Liver (tissue), 9 donors: ENCODE results near the gene STK32C. TPM values are rescaled to one million over a fixed set of nuclear protein-coding genes. Genes with fewer than 3 reads are reported as not detected.

ENCODE experiments used
- DNase-seq: peaks from one replicate; pipeline ENCODE4 v3.0.0-alpha.2; 2017; ENCODE audit warnings: low spot score
- H3K27ac ChIP-seq, 2 donors: one replicate each; pipeline ENCODE4 v1.7.0; 2013; ENCODE audit warnings: inconsistent platforms in 2 of 2, low read length in 2 of 2, control low read depth in 1 of 2, low read depth in 1 of 2, mild to moderate bottlenecking in 1 of 2
- H3K27me3 ChIP-seq, 4 donors: one replicate each; pipeline versions ENCODE4 v1.6.1 to v1.7.0; 2013; ENCODE audit warnings: low read length in 3 of 4, inconsistent platforms in 1 of 4, mild to moderate bottlenecking in 1 of 4, moderate library complexity in 1 of 4; ENCODE audit not compliant: control insufficient read depth in 4 of 4, insufficient read depth in 4 of 4
- H3K36me3 ChIP-seq, 4 donors: one replicate each; pipeline versions ENCODE4 v1.6.1 to v1.7.0; 2013; ENCODE audit warnings: low read length in 3 of 4, mild to moderate bottlenecking in 3 of 4, low read depth in 1 of 4, moderate library complexity in 1 of 4; ENCODE audit not compliant: control insufficient read depth in 4 of 4, insufficient read depth in 3 of 4
- H3K4me1 ChIP-seq, 4 donors: one replicate each; pipeline versions ENCODE4 v1.6.1 to v1.7.0; 2013; ENCODE audit warnings: low read length in 3 of 4, mild to moderate bottlenecking in 3 of 4, moderate library complexity in 1 of 4; ENCODE audit not compliant: control insufficient read depth in 4 of 4, insufficient read depth in 4 of 4
- H3K4me3 ChIP-seq, 3 donors: one replicate each; pipeline versions ENCODE4 v1.6.1 to v1.7.0; 2013; ENCODE audit warnings: low read length in 3 of 3, control low read depth in 1 of 3, low read depth in 1 of 3, mild to moderate bottlenecking in 1 of 3
- H3K9ac ChIP-seq, 2 donors: one replicate each; pipeline ENCODE4 v1.7.0; 2013; ENCODE audit warnings: low read length in 2 of 2, mild to moderate bottlenecking in 2 of 2, moderate library complexity in 2 of 2, control low read depth in 1 of 2, low read depth in 1 of 2
- H3K9me3 ChIP-seq, 4 donors: one replicate each; pipeline versions ENCODE4 v1.6.1 to v1.7.0; 2013; ENCODE audit warnings: low read length in 3 of 4; ENCODE audit not compliant: control insufficient read depth in 4 of 4
- ATF3 ChIP-seq: IDR thresholded peaks from 2 replicates; pipeline ENCODE4 v1.6.1; 2016; ENCODE audit warnings: antibody characterized with exemption
- EGR1 ChIP-seq, 2 donors: IDR thresholded peaks; 2 replicates each; pipeline ENCODE4 v1.6.1; 2016 to 2018; ENCODE audit warnings: antibody characterized with exemption in 2 of 2, low read depth in 2 of 2
- FOXA1 ChIP-seq: IDR thresholded peaks from 2 replicates; pipeline ENCODE4 v1.6.1; 2016; ENCODE audit warnings: antibody characterized with exemption
- FOXA2 ChIP-seq: IDR thresholded peaks from 2 replicates; pipeline ENCODE4 v1.6.1; 2016; ENCODE audit warnings: antibody characterized with exemption
- GABPA ChIP-seq, 2 donors: IDR thresholded peaks in 1 of 2; conservative IDR thresholded peaks in 1 of 2; 2 replicates each; pipeline ENCODE4 v1.6.1; 2016; ENCODE audit warnings: antibody characterized with exemption in 2 of 2, mild to moderate bottlenecking in 1 of 2, moderate library complexity in 1 of 2
- HNF4A ChIP-seq, 2 donors: conservative IDR thresholded peaks; 2 replicates each; pipeline ENCODE4 v1.6.1; 2016; ENCODE audit warnings: antibody characterized with exemption in 2 of 2, mild to moderate bottlenecking in 2 of 2
- HNF4G ChIP-seq: IDR thresholded peaks from 2 replicates; pipeline ENCODE4 v1.6.1; 2016; ENCODE audit warnings: antibody characterized with exemption
- JUND ChIP-seq, 2 donors: IDR thresholded peaks; 2 replicates each; pipeline ENCODE4 v1.6.1; 2016; ENCODE audit warnings: antibody characterized with exemption in 2 of 2
- NR2F2 ChIP-seq: IDR thresholded peaks from 2 replicates; pipeline ENCODE4 v1.6.1; 2016; ENCODE audit warnings: antibody characterized with exemption
- RAD21 ChIP-seq, 2 donors: IDR thresholded peaks; 2 replicates each; pipeline ENCODE4 v1.6.1; 2016; ENCODE audit warnings: antibody characterized with exemption in 2 of 2, mild to moderate bottlenecking in 2 of 2
- RXRA ChIP-seq, 2 donors: IDR thresholded peaks; 2 replicates each; pipeline ENCODE4 v1.6.1; 2017 to 2018; ENCODE audit warnings: antibody characterized with exemption in 2 of 2, mild to moderate bottlenecking in 1 of 2
- SP1 ChIP-seq: IDR thresholded peaks from 2 replicates; pipeline ENCODE4 v1.6.1; 2018; ENCODE audit warnings: antibody characterized with exemption, mild to moderate bottlenecking
- TAF1 ChIP-seq: conservative IDR thresholded peaks from 2 replicates; pipeline ENCODE4 v1.6.1; 2016; ENCODE audit warnings: antibody characterized with exemption, mild to moderate bottlenecking
- YY1 ChIP-seq: IDR thresholded peaks from 2 replicates; pipeline ENCODE4 v1.6.1; 2016; ENCODE audit warnings: antibody characterized with exemption, mild to moderate bottlenecking
- ZBTB33 ChIP-seq: IDR thresholded peaks from 2 replicates; pipeline ENCODE4 v1.6.1; 2016; ENCODE audit warnings: antibody characterized with exemption
- WGBS: extraction: QIAGEN DNeasy Blood & Tissue Kit; methylation state at CpG from one replicate; pipeline ENCODE4 v1.1.7; 2013; 5-methylcytosine and 5-hydroxymethylcytosine counted together
- polyA plus RNA-seq, 2 donors: library from polyadenylated mRNA; stranded (reverse) in 1 of 2; unstranded in 1 of 2; fragments of 200-250 nt in 1 of 2; fragments of >200 nt in 1 of 2; fragmentation: Nextera tagmentation in 1 of 2; extraction: Ambion mirVana in 1 of 2; gene quantifications; one replicate each; pipeline versions ENCODE4 v1.2.1 to v1.2.3, GENCODE V29; 2013 to 2015
- total RNA-seq, 2 donors: library from RNA; depleted of rRNA; stranded (reverse); fragments of >200 nt; gene quantifications; one replicate each; pipeline ENCODE4 v1.2.3, GENCODE V29; 2014
- TF ChIP-seq, protein P1 (sequence below): IDR thresholded peaks from 2 replicates; pipeline ENCODE4 v1.6.1; 2016; ENCODE audit warnings: antibody characterized with exemption, mild to moderate bottlenecking
- TF ChIP-seq, protein P2 (sequence below): IDR thresholded peaks from 2 replicates; pipeline ENCODE4 v1.6.1; 2016; ENCODE audit warnings: antibody characterized with exemption
- donor health status: healthy.
- donor health status: healthy.
- donor health status: healthy.
- donor health status: healthy.
- donor health status: healthy.

STK32C gene
- total and polyA plus RNA-seq, 4 donors = 1.8 to 4.6 (median 2.2) TPM

DNA sequence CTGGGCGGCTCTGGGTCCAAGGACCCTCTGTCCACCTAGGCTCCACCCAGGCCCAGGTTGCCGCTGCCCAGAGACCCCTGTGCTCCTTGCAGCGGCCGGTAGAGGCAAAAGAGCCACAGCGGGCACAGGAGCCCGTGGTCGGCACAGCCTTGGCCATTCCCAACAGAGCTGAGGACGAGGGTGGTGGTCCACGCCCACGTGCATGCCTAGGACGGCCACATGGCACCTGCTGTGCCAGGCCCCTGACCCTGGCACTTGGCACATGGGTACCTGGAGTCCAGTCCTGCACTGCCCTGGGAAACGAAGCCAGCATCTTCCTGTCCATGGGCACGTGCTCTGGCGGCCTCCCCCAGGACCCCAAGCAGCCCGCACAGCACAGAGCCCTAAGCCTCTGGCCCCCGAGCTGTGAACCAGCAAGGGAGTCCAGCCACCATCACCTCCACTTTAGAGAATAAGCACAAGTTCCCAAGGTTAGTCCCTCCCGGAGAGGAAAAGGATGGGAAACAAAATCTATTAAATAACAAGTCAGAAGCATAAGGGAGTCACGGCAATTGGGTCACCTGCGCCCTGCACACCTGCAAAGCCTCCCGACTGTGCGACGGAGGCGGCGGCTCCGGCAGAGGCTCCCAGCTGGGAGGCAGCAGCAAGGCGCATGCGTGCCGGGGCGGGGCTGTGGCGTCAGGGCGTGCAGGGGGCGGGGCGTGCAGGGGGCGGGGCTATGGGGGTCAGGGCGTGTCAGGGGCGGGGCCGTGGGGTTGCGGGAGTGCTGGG, 59.1 kb downstream of the STK32C start:
- DNase-seq = peak; percentile 61
- TF ChIP-seq NR2F2 (no peak), GABPA (IDR thresholded peaks at IDR 0.05 in 1 of 2, conservative IDR thresholded peaks at IDR 0.05 in 1 of 2) (no peak), JUND (IDR thresholded peaks at IDR 0.05) (no peak), FOXA1 (no peak), RAD21 (IDR thresholded peaks at IDR 0.05) (no peak), ATF3 (no peak), YY1 (no peak), TAF1 (no peak), RXRA (IDR thresholded peaks at IDR 0.05) (no peak), HNF4G (no peak), FOXA2 (no peak), ZBTB33 (no peak), HNF4A (conservative IDR thresholded peaks at IDR 0.05) (no peak)
- TF ChIP-seq, protein P1, sequence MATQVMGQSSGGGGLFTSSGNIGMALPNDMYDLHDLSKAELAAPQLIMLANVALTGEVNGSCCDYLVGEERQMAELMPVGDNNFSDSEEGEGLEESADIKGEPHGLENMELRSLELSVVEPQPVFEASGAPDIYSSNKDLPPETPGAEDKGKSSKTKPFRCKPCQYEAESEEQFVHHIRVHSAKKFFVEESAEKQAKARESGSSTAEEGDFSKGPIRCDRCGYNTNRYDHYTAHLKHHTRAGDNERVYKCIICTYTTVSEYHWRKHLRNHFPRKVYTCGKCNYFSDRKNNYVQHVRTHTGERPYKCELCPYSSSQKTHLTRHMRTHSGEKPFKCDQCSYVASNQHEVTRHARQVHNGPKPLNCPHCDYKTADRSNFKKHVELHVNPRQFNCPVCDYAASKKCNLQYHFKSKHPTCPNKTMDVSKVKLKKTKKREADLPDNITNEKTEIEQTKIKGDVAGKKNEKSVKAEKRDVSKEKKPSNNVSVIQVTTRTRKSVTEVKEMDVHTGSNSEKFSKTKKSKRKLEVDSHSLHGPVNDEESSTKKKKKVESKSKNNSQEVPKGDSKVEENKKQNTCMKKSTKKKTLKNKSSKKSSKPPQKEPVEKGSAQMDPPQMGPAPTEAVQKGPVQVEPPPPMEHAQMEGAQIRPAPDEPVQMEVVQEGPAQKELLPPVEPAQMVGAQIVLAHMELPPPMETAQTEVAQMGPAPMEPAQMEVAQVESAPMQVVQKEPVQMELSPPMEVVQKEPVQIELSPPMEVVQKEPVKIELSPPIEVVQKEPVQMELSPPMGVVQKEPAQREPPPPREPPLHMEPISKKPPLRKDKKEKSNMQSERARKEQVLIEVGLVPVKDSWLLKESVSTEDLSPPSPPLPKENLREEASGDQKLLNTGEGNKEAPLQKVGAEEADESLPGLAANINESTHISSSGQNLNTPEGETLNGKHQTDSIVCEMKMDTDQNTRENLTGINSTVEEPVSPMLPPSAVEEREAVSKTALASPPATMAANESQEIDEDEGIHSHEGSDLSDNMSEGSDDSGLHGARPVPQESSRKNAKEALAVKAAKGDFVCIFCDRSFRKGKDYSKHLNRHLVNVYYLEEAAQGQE = no peak
- TF ChIP-seq, protein P2, sequence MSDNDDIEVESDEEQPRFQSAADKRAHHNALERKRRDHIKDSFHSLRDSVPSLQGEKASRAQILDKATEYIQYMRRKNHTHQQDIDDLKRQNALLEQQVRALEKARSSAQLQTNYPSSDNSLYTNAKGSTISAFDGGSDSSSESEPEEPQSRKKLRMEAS = no peak
- peaks cover 0 to 4% (median 1%) of the 10 kb centered on the region in 4 donors for H3K4me1 ChIP-seq
- H3K36me3 ChIP-seq = no peaks in the 10 kb centered on the region
- no peaks in the 10 kb centered on the region for H3K27me3 ChIP-seq
- H3K4me3 ChIP-seq = no peak overlapping the region
- H3K9ac ChIP-seq = no peak overlapping the region
- H3K27ac ChIP-seq = no peak overlapping the region
- H3K9me3 ChIP-seq = no peaks in the 10 kb centered on the region
- WGBS = 66% methylated on average over 38 of the region's 38 CpGs

DNA sequence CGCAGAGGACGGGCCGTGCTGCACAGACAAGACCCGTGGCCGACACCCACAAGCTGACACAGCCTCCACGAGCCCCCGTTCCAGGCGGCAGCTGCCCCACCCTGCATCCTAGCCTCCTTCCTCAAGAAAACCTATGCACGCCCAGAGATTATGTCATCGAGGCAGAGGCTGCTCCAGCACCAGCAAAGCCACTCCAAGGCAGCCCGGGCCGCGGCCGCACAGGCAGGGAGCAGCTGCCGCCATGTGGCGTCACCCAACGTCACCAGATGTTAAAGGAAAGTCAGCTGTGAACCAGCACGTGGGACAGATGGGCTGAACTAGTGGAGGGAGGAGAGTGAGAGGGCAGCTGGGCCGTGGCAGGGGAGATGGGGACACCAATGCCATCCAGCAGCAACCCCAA, 59.8 kb downstream of the STK32C start:
- H3K4me3 ChIP-seq = no peak overlapping the region
- peaks cover 0 to 4% (median 1%) of the 10 kb centered on the region in 4 donors for H3K4me1 ChIP-seq
- 89% methylated on average over 19 of the region's 19 CpGs for WGBS
- no peak for DNase-seq
- no peaks in the 10 kb centered on the region for H3K36me3 ChIP-seq
- no peaks in the 10 kb centered on the region for H3K9me3 ChIP-seq
- H3K27me3 ChIP-seq = no peaks in the 10 kb centered on the region
- no peak overlapping the region for H3K27ac ChIP-seq
- no peak overlapping the region for H3K9ac ChIP-seq
- TF ChIP-seq, protein P1 = no peak
- TF ChIP-seq EGR1 (IDR thresholded peaks at IDR 0.05; ENCODE audit: low read depth in 2 of 2) = no peak
- no peak for TF ChIP-seq FOXA2
- TF ChIP-seq RAD21 (IDR thresholded peaks at IDR 0.05) = no peak
- TF ChIP-seq JUND (IDR thresholded peaks at IDR 0.05) = no peak
- TF ChIP-seq RXRA (IDR thresholded peaks at IDR 0.05) = no peak
- TF ChIP-seq, protein P2 = no peak
- no peak for TF ChIP-seq HNF4A (conservative IDR thresholded peaks at IDR 0.05)
- no peak for TF ChIP-seq ZBTB33
- TF ChIP-seq NR2F2 = no peak
- TF ChIP-seq HNF4G = no peak
- TF ChIP-seq SP1 = no peak
- TF ChIP-seq ATF3 = no peak
